Testis (tissue), 2 donors: ENCODE results near the gene DDHD1.

Experiments used
- CTCF ChIP-seq, 3 experiments: fragments of 450-650 bp in 2 of 3; fragments of 200-600 bp in 1 of 3; sonication (generic) in 1 of 3; IDR thresholded peaks; one replicate each; pipeline ENCODE4 v1.5.1; 2016 to 2019; ENCODE audit warnings: antibody characterized with exemption in 3 of 3, mild to moderate bottlenecking in 2 of 3, moderate library complexity in 1 of 3
- POLR2A ChIP-seq: fragments of 450-650 bp; IDR thresholded peaks from one replicate; pipeline ENCODE4 v1.6.1; 2017; ENCODE audit warnings: antibody characterized with exemption, mild to moderate bottlenecking, moderate library complexity

- TF ChIP-seq CTCF (IDR thresholded peaks at IDR 0.05) (no peak), POLR2A (no peak)
Observed at GRCh38 chr14:53027041-53027440, 126.1 kb downstream of the DDHD1 start.
